Measurements from ENCODE around the gene PLEKHA7.

- no peak for TF ChIP-seq CTCF (IDR thresholded peaks at IDR 0.05)
- TF ChIP-seq POLR2AphosphoS5 (IDR thresholded peaks at IDR 0.05) = no peak
- no peak for TF ChIP-seq POLR2A (IDR thresholded peaks at IDR 0.05)
These were observed 140.9 kb downstream of the PLEKHA7 start for GRCh38 chr11:16873289-16873688.

Measured in breast epithelium (tissue), 3 donors.